Mammary epithelial cell (primary cell): ENCODE results near the gene TAF7L.

Experiments
- CTCF ChIP-seq, 2 donors: IDR thresholded peaks in 1 of 2; conservative IDR thresholded peaks in 1 of 2; 2 replicates each; pipeline ENCODE4 v1.5.1; 2011 to 2012; ENCODE audit warnings: inconsistent platforms in 2 of 2, low read length in 2 of 2, mild to moderate bottlenecking in 2 of 2, control low read depth in 1 of 2, low read depth in 1 of 2; ENCODE audit not compliant: insufficient read depth in 1 of 2; ENCODE audit errors: extremely low read depth in 1 of 2
- EZH2 ChIP-seq: IDR thresholded peaks from 2 replicates; pipeline ENCODE4 v1.6.1; 2012; ENCODE audit warnings: low read length, inconsistent platforms, borderline replicate concordance

GRCh38 chrX:101265869-101266428, 25.2 kb downstream of the TAF7L start:
- TF ChIP-seq EZH2 (no peak), CTCF (conservative IDR thresholded peaks at IDR 0.05 in 1 of 2, IDR thresholded peaks at IDR 0.05 in 1 of 2; ENCODE audit: extremely low read depth in 1 of 2, insufficient read depth in 1 of 2, low read depth in 1 of 2, low read length in 2 of 2) (no peak)
